Hepatocyte (in vitro differentiated cells): ENCODE measurements around the gene EIF2B2. TPM values are rescaled to one million over a fixed set of nuclear protein-coding genes. Genes with fewer than 3 reads are reported as not detected.

Experiments used
- DNase-seq: peaks from one replicate; pipeline ENCODE4 v3.0.0-alpha.2; 2016; ENCODE audit warnings: low spot score
- H2AFZ ChIP-seq: fragments of 200-600 bp; sonication (generic); 2 replicates; pipeline ENCODE4 v1.6.0; 2016; ENCODE audit warnings: antibody characterized with exemption, mild to moderate bottlenecking
- H3K27ac ChIP-seq: fragments of 200-600 bp; sonication (generic); 2 replicates; pipeline ENCODE4 v1.5.1; 2016; ENCODE audit warnings: mild to moderate bottlenecking
- H3K27me3 ChIP-seq: fragments of 200-600 bp; sonication (generic); 2 replicates; pipeline ENCODE4 v1.6.1; 2016
- H3K36me3 ChIP-seq: fragments of 200-600 bp; sonication (generic); replicated peaks from 2 replicates; pipeline ENCODE4 v1.5.1; 2016; ENCODE audit warnings: low read depth; ENCODE audit not compliant: insufficient read depth
- H3K4me1 ChIP-seq: fragments of 200-600 bp; sonication (generic); 2 replicates; pipeline ENCODE4 v1.5.1; 2016; ENCODE audit warnings: mild to moderate bottlenecking, moderate library complexity; ENCODE audit not compliant: insufficient read depth
- H3K4me2 ChIP-seq: fragments of 200-600 bp; sonication (generic); 2 replicates; pipeline ENCODE4 v1.6.0; 2016
- H3K4me3 ChIP-seq: fragments of 200-600 bp; sonication (generic); 2 replicates; pipeline ENCODE4 v1.5.1; 2016; ENCODE audit warnings: mild to moderate bottlenecking
- H3K79me2 ChIP-seq: fragments of 200-600 bp; sonication (generic); 2 replicates; pipeline ENCODE4 v1.6.0; 2017; ENCODE audit warnings: mild to moderate bottlenecking
- H3K9me2 ChIP-seq: fragments of 200-600 bp; sonication (generic); replicated peaks from 2 replicates; pipeline ENCODE4 v1.6.0; 2017; ENCODE audit warnings: mild to moderate bottlenecking; ENCODE audit not compliant: insufficient read depth
- H3K9me3 ChIP-seq: fragments of 200-600 bp; sonication (generic); 2 replicates; pipeline ENCODE4 v1.5.1; 2016; ENCODE audit warnings: low read depth, mild to moderate bottlenecking
- H4K20me1 ChIP-seq: fragments of 200-600 bp; sonication (generic); 2 replicates; pipeline ENCODE4 v1.6.0; 2016; ENCODE audit warnings: mild to moderate bottlenecking; ENCODE audit not compliant: insufficient read depth, poor library complexity, severe bottlenecking
- EZH2 ChIP-seq: fragments of 200-600 bp; sonication (generic); IDR thresholded peaks from 2 replicates; pipeline ENCODE4 v1.6.1; 2016; ENCODE audit warnings: antibody characterized with exemption, mild to moderate bottlenecking, borderline replicate concordance
- EZH2phosphoT487 ChIP-seq: fragments of 200-600 bp; sonication (generic); IDR thresholded peaks from one replicate; pipeline ENCODE4 v1.6.1; 2018; ENCODE audit warnings: antibody characterized with exemption, mild to moderate bottlenecking, low read depth, moderate library complexity; ENCODE audit not compliant: unreplicated experiment, severe bottlenecking
- WGBS: methylation state at CpG from one replicate; pipeline ENCODE4 v1.1.6; 2016; ENCODE audit warnings: low lambda C conversion rate; ENCODE audit errors: missing lambda C conversion rate; 5-methylcytosine and 5-hydroxymethylcytosine counted together
- polyA plus RNA-seq: library from polyadenylated mRNA; unstranded; fragments of >200 nt; fragmentation: Nextera tagmentation; extraction: Ambion mirVana; gene quantifications from 2 replicates; pipeline ENCODE4 v1.2.1, GENCODE V29; 2016
- total RNA-seq: library from RNA; depleted of rRNA; stranded (reverse); fragments of >200 nt; gene quantifications from 2 replicates; pipeline ENCODE4 v1.2.3, GENCODE V29; 2014
- TF ChIP-seq, protein P1 (sequence below): fragments of 200-600 bp; sonication (generic); IDR thresholded peaks from 2 replicates; pipeline ENCODE4 v1.5.1; 2016; ENCODE audit warnings: antibody characterized with exemption, mild to moderate bottlenecking; ENCODE audit not compliant: poor library complexity

The EIF2B2 gene
- total and polyA plus RNA-seq, 2 experiments from 2014 or later = 35.7 to 75.6 TPM

DNA sequence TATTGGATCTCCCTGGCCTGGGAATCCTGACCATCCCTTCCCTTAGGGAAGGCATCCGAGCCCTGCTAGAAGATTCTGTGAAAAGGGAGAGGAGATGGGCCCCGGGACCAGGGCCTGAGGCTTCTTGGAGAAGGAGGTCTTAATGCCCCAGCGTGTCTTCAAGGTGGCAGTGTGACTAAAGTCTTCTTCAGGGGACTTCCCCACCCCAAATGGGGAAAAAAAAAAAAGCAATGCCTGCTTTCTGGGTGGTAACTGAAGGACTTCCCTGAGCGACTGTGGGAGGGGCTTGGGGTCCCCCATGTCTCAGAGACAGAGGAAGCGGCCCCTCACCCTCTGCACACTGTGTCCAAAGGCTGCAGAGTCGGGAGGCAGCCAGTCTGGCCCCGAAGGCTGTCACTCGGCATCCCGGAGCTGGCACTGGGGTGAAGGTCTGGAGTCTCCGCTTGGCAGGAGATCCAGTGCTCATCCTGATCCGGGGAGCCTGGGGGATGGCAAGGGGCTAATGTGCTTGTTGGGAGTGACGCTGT, 39.5 kb upstream of the EIF2B2 start:
- no peaks in the 10 kb centered on the region for H3K27me3 ChIP-seq
- no peaks in the 10 kb centered on the region for H3K9me3 ChIP-seq
- H3K36me3 ChIP-seq = no peaks in the 10 kb centered on the region
- WGBS = 79% methylated on average over 12 of the region's 12 CpGs
- H3K79me2 ChIP-seq = no peaks in the 10 kb centered on the region
- H3K4me1 ChIP-seq = peaks cover 8% of the 10 kb centered on the region
- TF ChIP-seq EZH2phosphoT487 (no peak), EZH2 (no peak)
- TF ChIP-seq, protein P1, sequence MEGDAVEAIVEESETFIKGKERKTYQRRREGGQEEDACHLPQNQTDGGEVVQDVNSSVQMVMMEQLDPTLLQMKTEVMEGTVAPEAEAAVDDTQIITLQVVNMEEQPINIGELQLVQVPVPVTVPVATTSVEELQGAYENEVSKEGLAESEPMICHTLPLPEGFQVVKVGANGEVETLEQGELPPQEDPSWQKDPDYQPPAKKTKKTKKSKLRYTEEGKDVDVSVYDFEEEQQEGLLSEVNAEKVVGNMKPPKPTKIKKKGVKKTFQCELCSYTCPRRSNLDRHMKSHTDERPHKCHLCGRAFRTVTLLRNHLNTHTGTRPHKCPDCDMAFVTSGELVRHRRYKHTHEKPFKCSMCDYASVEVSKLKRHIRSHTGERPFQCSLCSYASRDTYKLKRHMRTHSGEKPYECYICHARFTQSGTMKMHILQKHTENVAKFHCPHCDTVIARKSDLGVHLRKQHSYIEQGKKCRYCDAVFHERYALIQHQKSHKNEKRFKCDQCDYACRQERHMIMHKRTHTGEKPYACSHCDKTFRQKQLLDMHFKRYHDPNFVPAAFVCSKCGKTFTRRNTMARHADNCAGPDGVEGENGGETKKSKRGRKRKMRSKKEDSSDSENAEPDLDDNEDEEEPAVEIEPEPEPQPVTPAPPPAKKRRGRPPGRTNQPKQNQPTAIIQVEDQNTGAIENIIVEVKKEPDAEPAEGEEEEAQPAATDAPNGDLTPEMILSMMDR = no peak
- no peaks in the 10 kb centered on the region for H3K9me2 ChIP-seq
- DNase-seq = no peak
- H2AFZ ChIP-seq = no peak overlapping the region
- H4K20me1 ChIP-seq = no peaks in the 10 kb centered on the region
- no peak overlapping the region for H3K27ac ChIP-seq
- no peak overlapping the region for H3K4me2 ChIP-seq
- H3K4me3 ChIP-seq = no peak overlapping the region

DNA sequence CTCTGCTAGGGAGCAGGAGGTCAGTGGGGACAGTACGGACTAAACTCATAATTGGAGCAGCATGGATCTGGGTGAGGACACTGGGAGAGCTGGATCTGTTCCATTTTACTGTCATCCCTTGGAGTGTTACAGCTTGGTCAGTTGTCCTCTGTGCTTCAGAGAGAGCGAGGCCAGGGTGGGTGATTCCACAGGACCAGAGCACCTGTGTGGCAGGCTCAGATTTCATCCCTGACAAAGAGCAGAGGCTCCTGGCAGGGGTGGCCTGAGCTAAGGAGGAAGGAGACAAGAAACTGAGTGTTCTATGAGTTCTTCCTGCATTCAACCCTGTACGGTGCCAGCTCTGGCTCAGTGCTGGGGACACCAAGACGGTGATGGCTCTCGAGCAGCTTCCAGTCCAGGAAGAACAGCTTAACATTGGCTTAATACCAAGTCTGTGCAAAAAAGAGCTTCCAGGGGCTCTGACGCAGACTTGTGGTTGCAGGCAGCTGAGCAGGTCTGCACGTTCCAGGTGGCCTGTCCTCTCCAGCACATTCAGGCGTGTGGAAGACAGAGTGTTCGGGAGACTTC, 38.9 kb upstream of the EIF2B2 start:
- DNase-seq = no peak
- no peak overlapping the region for H3K4me2 ChIP-seq
- H4K20me1 ChIP-seq = no peaks in the 10 kb centered on the region
- peaks cover 8% of the 10 kb centered on the region for H3K4me1 ChIP-seq
- H3K27me3 ChIP-seq = no peaks in the 10 kb centered on the region
- H3K4me3 ChIP-seq = no peak overlapping the region
- H3K36me3 ChIP-seq = no peaks in the 10 kb centered on the region
- no peak overlapping the region for H2AFZ ChIP-seq
- TF ChIP-seq, protein P1 = no peak
- TF ChIP-seq EZH2 = no peak
- no peak for TF ChIP-seq EZH2phosphoT487
- H3K79me2 ChIP-seq = no peaks in the 10 kb centered on the region
- peak overlapping the region; percentile 18 for H3K27ac ChIP-seq
- H3K9me3 ChIP-seq = no peaks in the 10 kb centered on the region
- no peaks in the 10 kb centered on the region for H3K9me2 ChIP-seq
- WGBS = 38% methylated on average over 9 of the region's 9 CpGs

DNA sequence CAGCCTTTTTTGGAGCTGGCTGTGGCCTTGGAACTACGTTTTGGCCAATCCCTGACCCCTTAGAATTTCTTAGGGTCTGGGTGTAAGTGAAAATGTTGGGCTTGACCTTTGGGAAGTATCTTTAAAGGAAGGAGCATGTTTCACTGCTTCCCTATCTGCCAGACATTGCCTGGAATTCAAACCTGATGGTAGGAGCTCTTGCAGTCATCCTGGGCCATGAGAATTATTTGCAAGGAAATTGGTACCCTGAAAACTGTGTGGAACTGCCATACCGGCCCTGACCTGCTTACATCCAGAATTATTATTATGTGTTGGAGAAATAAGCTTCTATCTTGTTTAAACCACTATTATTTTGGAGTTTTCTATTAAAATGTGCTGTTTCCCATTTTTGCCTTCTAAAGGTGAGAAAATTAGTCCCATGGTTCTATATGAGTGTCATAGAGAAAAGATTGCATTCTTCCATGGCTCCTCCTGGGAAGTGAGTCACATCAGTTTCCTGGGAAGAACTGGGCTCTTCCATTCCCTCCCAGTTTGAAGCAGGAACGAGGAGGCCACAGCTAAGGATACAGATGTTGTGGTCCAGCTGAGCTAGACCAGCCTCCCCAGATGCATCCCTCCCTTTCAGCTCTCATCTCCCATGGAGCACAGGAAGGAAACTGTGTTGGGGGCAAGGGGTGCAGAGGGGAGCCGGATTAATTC, 37.8 kb upstream of the EIF2B2 start:
- 86% methylated on average over 4 of the region's 4 CpGs for WGBS
- no peaks in the 10 kb centered on the region for H3K36me3 ChIP-seq
- no peak overlapping the region for H2AFZ ChIP-seq
- DNase-seq = no peak
- H3K4me1 ChIP-seq = peaks cover 8% of the 10 kb centered on the region
- H3K27ac ChIP-seq = no peak overlapping the region
- H3K4me2 ChIP-seq = no peak overlapping the region
- H4K20me1 ChIP-seq = no peaks in the 10 kb centered on the region
- H3K79me2 ChIP-seq = no peaks in the 10 kb centered on the region
- no peaks in the 10 kb centered on the region for H3K9me3 ChIP-seq
- TF ChIP-seq, protein P1 = no peak
- TF ChIP-seq EZH2phosphoT487 = no peak
- H3K27me3 ChIP-seq = no peaks in the 10 kb centered on the region
- no peak overlapping the region for H3K4me3 ChIP-seq
- H3K9me2 ChIP-seq = no peaks in the 10 kb centered on the region
